Dermis lymphatic vessel endothelial cell (primary cell): ENCODE measurements around the gene ZNF160. TPM values are rescaled to one million over a fixed set of nuclear protein-coding genes. Genes with fewer than 3 reads are reported as not detected.

Experiments
- total RNA-seq: library from RNA; depleted of rRNA; stranded (reverse); fragments of >200 nt; gene quantifications from 2 replicates; pipeline ENCODE4 v1.2.1, GENCODE V29; 2014

ZNF160 gene
- 16.9 and 18.7 TPM in 2 replicates for total RNA-seq

DNA sequence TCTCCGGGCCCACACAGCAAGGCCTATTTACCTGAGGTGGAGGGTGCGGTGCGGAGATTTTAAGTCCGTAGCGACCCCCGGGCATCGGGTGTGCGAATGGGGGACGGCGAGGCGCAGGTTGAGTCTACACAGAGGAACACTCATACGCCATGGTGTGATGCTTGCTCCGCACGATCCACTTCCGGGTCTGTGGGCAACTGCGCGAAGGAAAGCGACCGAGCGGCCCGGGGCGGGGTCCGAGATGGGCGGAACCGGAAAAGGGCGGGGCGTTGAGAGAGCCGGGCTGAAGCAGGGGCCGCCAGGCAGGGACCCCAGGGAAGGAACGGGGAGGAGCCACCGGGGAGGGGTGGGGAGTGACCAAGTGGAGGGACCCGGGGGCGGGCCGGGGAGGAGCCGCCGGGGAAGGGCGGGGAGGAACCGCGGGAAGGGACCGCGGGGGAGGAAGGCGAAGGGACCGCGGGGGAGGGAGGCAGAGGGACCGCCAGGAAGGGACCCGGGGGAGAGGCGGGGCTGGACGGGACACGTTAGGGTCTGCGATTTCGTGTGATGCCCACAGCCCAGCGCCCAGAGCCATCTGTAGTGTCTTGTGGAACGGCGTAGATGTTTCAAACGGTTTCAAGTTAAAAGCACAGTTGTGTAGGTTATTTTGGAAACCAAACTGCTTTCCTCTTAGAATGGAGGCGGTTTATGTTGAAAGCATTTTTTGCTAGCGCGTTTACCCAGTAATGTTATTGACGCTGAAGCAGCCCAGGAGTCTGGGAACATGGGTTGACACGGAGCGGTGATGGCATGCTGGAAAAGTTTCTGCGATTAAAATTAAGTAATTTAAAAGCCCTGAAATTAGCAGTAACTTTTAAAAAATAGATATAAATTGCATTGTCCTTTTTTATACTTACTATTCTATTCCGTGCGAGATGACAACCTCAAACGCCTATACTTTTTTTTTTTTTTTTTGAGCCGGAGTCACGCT is at the start of gene ZNF160:
Gene ZNF160, minus strand, starts transcription at position 189 of the 970 bp plus-strand sequence. CDS start 17,146 bp downstream, outside the sequence.

DNA sequence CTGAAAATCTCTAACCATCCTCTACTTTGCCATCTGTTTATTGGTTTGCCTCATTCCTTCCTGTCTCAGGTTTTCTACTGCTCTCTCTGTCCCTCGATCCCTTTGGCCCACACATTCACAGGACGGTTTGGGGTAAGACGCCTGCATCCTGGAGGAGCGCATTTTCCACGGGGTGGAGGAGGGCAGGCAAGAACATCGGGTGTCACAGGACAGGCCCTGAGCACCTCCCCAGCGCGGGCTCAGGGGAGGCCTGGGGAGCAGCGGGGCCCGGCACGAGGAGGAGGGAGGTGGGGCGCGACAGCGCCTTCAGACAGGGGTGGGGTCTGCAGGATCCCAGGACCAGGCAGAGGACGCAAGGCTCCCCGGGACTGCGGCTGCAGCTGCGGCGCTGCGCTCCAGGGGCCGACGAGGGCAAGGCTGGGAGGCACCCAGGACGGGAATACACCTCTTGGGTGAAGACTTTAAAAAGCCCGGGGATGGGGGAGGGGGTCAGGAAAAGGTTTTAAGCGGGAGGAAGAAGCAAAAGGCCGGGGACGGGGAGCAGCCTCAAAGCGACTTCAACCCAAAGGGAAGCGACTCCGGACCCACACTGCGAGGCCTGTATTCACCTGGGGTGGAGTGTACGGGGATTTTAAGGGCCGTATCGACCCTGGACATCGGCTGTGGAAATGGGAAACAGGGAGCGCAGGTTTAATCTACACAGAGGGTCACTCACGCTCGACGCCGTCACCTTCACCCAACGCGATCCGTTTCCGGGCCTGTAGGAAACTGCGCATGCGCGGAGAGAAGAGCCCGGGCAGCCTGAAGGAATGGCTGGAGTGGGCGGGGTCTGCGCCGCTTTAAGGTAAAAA is 29.1 kb upstream of the ZNF160 start, which contains the start of gene ZNF415:
Gene ZNF415, minus strand, starts transcription at position 770 of the 851 bp plus-strand sequence. CDS start 10,234 bp downstream, outside the sequence.

Other genes starting within 250 kb of the ZNF160 start
- gene ZNF468, start 245.8 kb downstream of the ZNF160 start, total RNA-seq: 16.1 and 24.7 TPM in 2 replicates
- gene ZNF320, start 205.8 kb downstream of the ZNF160 start, total RNA-seq: 4.8 and 9.5 TPM in 2 replicates
- 4.4 and 5.7 TPM in 2 replicates for gene ZNF888, start 180.0 kb downstream of the ZNF160 start, total RNA-seq
- gene ZNF816, start 140.5 kb downstream of the ZNF160 start, total RNA-seq: 5.0 and 8.9 TPM in 2 replicates
- not detected in 2 replicates for gene ERVV-1, start 89.5 kb downstream of the ZNF160 start, total RNA-seq
- not detected in 2 replicates for gene ERVV-2, start 58.7 kb downstream of the ZNF160 start, total RNA-seq
- under 0.01 and 0.60 TPM in 2 replicates for gene ZNF415, start 29.5 kb upstream of the ZNF160 start, total RNA-seq
- gene ZNF347, start 55.6 kb upstream of the ZNF160 start, total RNA-seq: 4.4 and 6.8 TPM in 2 replicates
- gene ZNF665, start 89.9 kb upstream of the ZNF160 start, total RNA-seq: 1.4 and 2.5 TPM in 2 replicates
- gene ZNF677, start 151.5 kb upstream of the ZNF160 start, total RNA-seq: 13.3 and 13.7 TPM in 2 replicates
- not detected in 2 replicates for gene VN1R2, start 154.9 kb upstream of the ZNF160 start, total RNA-seq
- gene VN1R4, start 164.3 kb upstream of the ZNF160 start, total RNA-seq: not detected in 2 replicates
- 8.2 and 10.3 TPM in 2 replicates for gene ZNF845, start 230.3 kb upstream of the ZNF160 start, total RNA-seq